RWPE1 (cell line): ENCODE measurements around the gene PWP2.
A peak's percentile ranks its signal among the peaks of the same experiment; 100 is the strongest.

Experiments used
- CTCF ChIA-PET: fragments of 350-600 bp; sonication (Branson Sonifier 250); formaldehyde crosslinking; extraction: SDS; loops from one replicate; lab custom pipeline; 2021; lab: Yijun Ruan, JAX
- POLR2A ChIA-PET: fragments of 400-600 bp; formaldehyde crosslinking; extraction: SDS; loops from one replicate; lab custom pipeline; 2020; ENCODE audit warnings: antibody characterized with exemption; ENCODE audit not compliant: low non-redundant PET; lab: Yijun Ruan, JAX
- DNase-seq: peaks from one replicate; pipeline ENCODE4 v3.0.0; 2012; ENCODE audit warnings: low spot score
- H3K27ac ChIP-seq: fragments of 450-650 bp; 2 replicates; pipeline ENCODE4 v1.5.1; 2017
- CTCF ChIP-seq: fragments of 450-650 bp; conservative IDR thresholded peaks from 2 replicates; pipeline ENCODE4 v1.5.1; 2017; ENCODE audit warnings: low read depth, mild to moderate bottlenecking

The PWP2 gene

GRCh38 chr21:44087426-44088400, 19.5 kb upstream of the PWP2 start:
- TF ChIP-seq CTCF = no peak
- no peak for DNase-seq
- H3K27ac ChIP-seq = no peak overlapping the region
- CTCF ChIA-PET = no interaction called here
- POLR2A ChIA-PET = interaction anchor here (0.6 kb wide), 1 partner anchor 302 kb away, joined by 3 read pairs; no protein-coding TSS in a partner anchor

GRCh38 chr21:44088401-44088780, 18.8 kb upstream of the PWP2 start:
- DNase-seq = no peak
- no peak overlapping the region for H3K27ac ChIP-seq
- ChIA-PET CTCF (no interaction called here), POLR2A (no interaction called here)
- no peak for TF ChIP-seq CTCF

DNA sequence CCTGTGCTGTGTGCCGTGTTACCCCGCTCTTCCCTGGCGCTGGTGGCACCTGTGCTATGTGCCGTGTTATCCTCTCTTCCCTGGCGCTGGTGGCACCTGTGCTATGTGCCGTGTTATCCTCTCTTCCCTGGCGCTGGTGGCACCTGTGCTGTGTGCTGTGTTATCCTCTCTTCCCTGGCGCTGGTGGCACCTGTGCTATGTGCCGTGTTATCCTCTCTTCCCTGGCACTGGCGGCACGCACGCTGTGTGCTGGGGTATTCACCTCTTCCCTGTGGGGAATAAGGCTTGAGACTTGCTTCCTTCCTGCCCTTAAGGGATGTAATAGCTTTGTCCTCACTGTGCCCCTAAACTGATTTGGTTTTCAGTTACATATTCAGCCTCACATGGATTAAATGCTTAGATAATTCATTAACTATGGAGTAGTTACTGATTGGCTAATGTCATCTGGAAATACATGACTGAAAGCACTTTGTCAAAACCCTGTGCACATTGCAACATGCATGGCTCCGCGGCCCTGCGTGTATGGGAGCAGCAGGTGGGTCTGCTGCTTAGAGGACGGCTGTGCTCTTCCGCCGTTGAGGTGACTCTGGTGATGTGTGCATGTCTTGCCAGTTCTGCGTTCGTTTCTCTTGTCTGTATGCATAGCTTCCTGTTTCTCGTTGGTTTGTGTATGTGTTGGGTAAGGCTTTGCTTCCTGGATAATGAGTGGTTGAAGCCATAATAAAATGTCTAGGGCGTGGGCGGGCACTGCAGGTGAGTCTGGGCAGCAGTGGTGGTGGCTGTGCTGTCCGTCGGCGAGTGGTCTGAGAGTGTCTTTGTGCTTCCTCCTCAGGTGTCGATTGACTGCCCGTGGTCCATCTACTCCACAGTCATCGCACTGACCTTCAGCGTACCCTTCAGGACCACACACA, 17.9 kb upstream of the PWP2 start:
- CTCF ChIA-PET = no interaction called here
- DNase-seq = no peak

GRCh38 chr21:44090325-44090724, 16.9 kb upstream of the PWP2 start:
- DNase-seq = no peak
- H3K27ac ChIP-seq = no peak overlapping the region
- no peak for TF ChIP-seq CTCF
- ChIA-PET POLR2A (no interaction called here), CTCF (no interaction called here)

More for the DNA sequence above, 17.9 kb upstream of the PWP2 start:
- H3K27ac ChIP-seq = no peak overlapping the region
- POLR2A ChIA-PET = no interaction called here
- no peak for TF ChIP-seq CTCF

GRCh38 chr21:44092211-44092610, 15.0 kb upstream of the PWP2 start:
- ChIA-PET POLR2A (no interaction called here), CTCF (interaction anchor here (0.7 kb wide), 1 partner anchor 408 kb away, joined by 4 read pairs; no protein-coding TSS in a partner anchor)
- TF ChIP-seq CTCF = no peak
- DNase-seq = no peak
- H3K27ac ChIP-seq = no peak overlapping the region

- peak overlapping the region; percentile 26; the same call in 1 of the 2 replicates for H3K27ac ChIP-seq
- no peak for DNase-seq
- POLR2A ChIA-PET = no interaction called here
- CTCF ChIA-PET = interaction anchor here (0.7 kb wide), 1 partner anchor 31 kb away, joined by 3 read pairs; no protein-coding TSS in a partner anchor
- no peak for TF ChIP-seq CTCF
Measured at GRCh38 chr21:44093761-44094160, 13.4 kb upstream of the PWP2 start.
